H1 (cell line): ENCODE data around the gene STAM2. TPM values are rescaled to one million over a fixed set of nuclear protein-coding genes. Genes with fewer than 3 reads are reported as not detected.

Experiments used
- CTCF ChIA-PET: fragments of 300-600 bp; sonication (Branson Sonifier 250); formaldehyde crosslinking; loops from one replicate; lab custom pipeline; 2021; ENCODE audit not compliant: partially characterized antibody; lab: Charles Lee
- POLR2A ChIA-PET: fragments of 300-600 bp; sonication (Branson Sonifier 250); formaldehyde crosslinking; loops from one replicate; lab custom pipeline; 2021; ENCODE audit warnings: inconsistent platforms; ENCODE audit not compliant: partially characterized antibody; lab: Charles Lee
- DNase-seq, 2 experiments: peaks; one replicate each; pipeline versions ENCODE4 v3.0.0 to v3.0.0-alpha.2; 2010 to 2022; ENCODE audit warnings: low spot score in 2 of 2, low read depth in 1 of 2, mixed read lengths in 1 of 2
- FAIRE-seq: peaks from 2 replicates; lab custom pipeline; 2011; peaks lifted over from hg19 to GRCh38; lab: Jason Lieb, UNC
- H2AFZ ChIP-seq: 2 replicates; pipeline ENCODE4 v1.8.1; 2012; ENCODE audit warnings: low read length, inconsistent platforms
- H2AK5ac ChIP-seq: 2 replicates; pipeline ENCODE4 v1.6.1; 2013; ENCODE audit warnings: low read depth, low read length
- H2BK120ac ChIP-seq: replicated peaks from 2 replicates; pipeline ENCODE3; 2013; ENCODE audit warnings: low read depth, low read length, inconsistent platforms
- H2BK12ac ChIP-seq: 2 replicates; pipeline ENCODE4 v1.6.1; 2013; ENCODE audit warnings: low read depth, low read length
- H2BK15ac ChIP-seq: 2 replicates; pipeline ENCODE4 v1.6.1; 2013; ENCODE audit warnings: low read length
- H2BK20ac ChIP-seq: 2 replicates; pipeline ENCODE4 v1.6.1; 2013; ENCODE audit warnings: low read length
- H2BK5ac ChIP-seq: 2 replicates; pipeline ENCODE4 v1.6.1; 2013; ENCODE audit warnings: low read depth, low read length
- H3K14ac ChIP-seq: 2 replicates; pipeline ENCODE4 v1.6.1; 2013; ENCODE audit warnings: inconsistent platforms; ENCODE audit not compliant: insufficient read length
- H3K18ac ChIP-seq: 2 replicates; pipeline ENCODE4 v1.6.1; 2013; ENCODE audit warnings: low read length; ENCODE audit errors: extremely low read depth
- H3K23ac ChIP-seq: 2 replicates; pipeline ENCODE4 v1.6.1; 2013; ENCODE audit warnings: inconsistent platforms; ENCODE audit not compliant: insufficient read length
- H3K23me2 ChIP-seq: 2 replicates; pipeline ENCODE4 v1.6.1; 2013; ENCODE audit warnings: low read depth, low read length
- H3K27ac ChIP-seq: 2 replicates; pipeline ENCODE4 v1.6.1; 2011; ENCODE audit warnings: low read depth, low read length, inconsistent platforms
- H3K27me3 ChIP-seq, 4 experiments: replicated peaks in 1 of 4; 1 replicate in 1 of 4; 2 replicates in 3 of 4; pipeline versions ENCODE4 v1.6.1 to v1.8.1; 2011 to 2013; ENCODE audit warnings: low read length in 3 of 4, mild to moderate bottlenecking in 3 of 4, inconsistent platforms in 2 of 4, mixed read lengths in 2 of 4, moderate library complexity in 1 of 4; ENCODE audit not compliant: control insufficient read depth in 3 of 4, insufficient read depth in 3 of 4; ENCODE audit errors: extremely low read depth in 1 of 4
- H3K36me3 ChIP-seq, 4 experiments: 2 replicates each; pipeline versions ENCODE4 v1.6.1 to v1.8.1; 2011 to 2013; ENCODE audit warnings: mild to moderate bottlenecking in 4 of 4, low read length in 3 of 4, moderate library complexity in 2 of 4, control low read depth in 1 of 4, inconsistent platforms in 1 of 4; ENCODE audit not compliant: insufficient read depth in 4 of 4, control insufficient read depth in 2 of 4
- H3K4ac ChIP-seq: replicated peaks from 2 replicates; pipeline ENCODE3; 2013; ENCODE audit warnings: low read length, low read depth, mixed read lengths, inconsistent platforms; ENCODE audit not compliant: insufficient read length
- H3K4me1 ChIP-seq, 4 experiments: replicated peaks in 1 of 4; 1 replicate in 1 of 4; 2 replicates in 3 of 4; pipeline versions ENCODE4 v1.6.1 to v1.8.1; 2011 to 2013; ENCODE audit warnings: low read length in 3 of 4, inconsistent platforms in 2 of 4, mixed read lengths in 1 of 4; ENCODE audit not compliant: insufficient read depth in 4 of 4, control insufficient read depth in 3 of 4
- H3K4me2 ChIP-seq, 2 experiments: 2 replicates each; pipeline versions ENCODE4 v1.6.1 to v1.8.1; 2011 to 2013; ENCODE audit warnings: low read depth in 2 of 2, low read length in 2 of 2, control low read depth in 1 of 2, inconsistent platforms in 1 of 2, mild to moderate bottlenecking in 1 of 2; ENCODE audit not compliant: insufficient read depth in 1 of 2
- H3K4me3 ChIP-seq, 4 experiments: fragments of 200-600, 300-600 bp in 1 of 4; sonication (generic), shearing (Covaris generic), sonication (Bioruptor Twin) in 1 of 4; 2 replicates each; pipeline versions ENCODE4 v1.5.1 to v1.8.1; 2011 to 2016; ENCODE audit warnings: low read length in 4 of 4, low read depth in 3 of 4, control low read depth in 2 of 4, inconsistent platforms in 2 of 4, mild to moderate bottlenecking in 2 of 4, mixed read lengths in 1 of 4, moderate library complexity in 1 of 4; ENCODE audit not compliant: insufficient read depth in 2 of 4; ENCODE audit errors: extremely low read depth in 1 of 4
- H3K56ac ChIP-seq: replicated peaks from 2 replicates; pipeline ENCODE3; 2013; ENCODE audit warnings: low read depth, mild to moderate bottlenecking, mixed read lengths, low read length, inconsistent platforms; ENCODE audit not compliant: insufficient read length
- H3K79me1 ChIP-seq: 2 replicates; pipeline ENCODE4 v1.6.1; 2013; ENCODE audit warnings: low read depth, low read length, control low read depth
- H3K79me2 ChIP-seq, 2 experiments: 2 replicates each; pipeline versions ENCODE4 v1.6.1 to v1.8.1; 2012 to 2013; ENCODE audit warnings: low read length in 2 of 2, mild to moderate bottlenecking in 2 of 2, inconsistent platforms in 1 of 2; ENCODE audit not compliant: insufficient read depth in 2 of 2, control insufficient read depth in 1 of 2
- H3K9ac ChIP-seq, 4 experiments: replicated peaks in 1 of 4; 1 replicate in 1 of 4; 2 replicates in 3 of 4; pipeline versions ENCODE4 v1.6.1 to v1.8.1; 2011 to 2013; ENCODE audit warnings: low read depth in 3 of 4, low read length in 3 of 4, control low read depth in 2 of 4, mild to moderate bottlenecking in 2 of 4, moderate library complexity in 2 of 4, inconsistent platforms in 1 of 4; ENCODE audit errors: extremely low read depth in 1 of 4
- H3K9me3 ChIP-seq, 2 experiments: 2 replicates each; pipeline versions ENCODE4 v1.6.1 to v1.8.1; 2012 to 2013; ENCODE audit warnings: mild to moderate bottlenecking in 2 of 2, moderate library complexity in 2 of 2, control low read depth in 1 of 2, inconsistent platforms in 1 of 2, low read depth in 1 of 2, low read length in 1 of 2, mixed read lengths in 1 of 2; ENCODE audit not compliant: insufficient read depth in 2 of 2
- H4K20me1 ChIP-seq, 2 experiments: replicated peaks in 1 of 2; 2 replicates each; pipeline versions ENCODE3 to v1.8.1; 2011 to 2013; ENCODE audit warnings: inconsistent platforms in 2 of 2, low read length in 2 of 2, mild to moderate bottlenecking in 1 of 2; ENCODE audit not compliant: insufficient read depth in 2 of 2, control insufficient read depth in 1 of 2
- H4K5ac ChIP-seq: 2 replicates; pipeline ENCODE4 v1.6.1; 2013; ENCODE audit warnings: low read length, low read depth, mixed read lengths, inconsistent platforms; ENCODE audit not compliant: insufficient read length
- H4K8ac ChIP-seq: 2 replicates; pipeline ENCODE4 v1.8.0; 2013; ENCODE audit warnings: mild to moderate bottlenecking, moderate library complexity, low read length, inconsistent platforms; ENCODE audit not compliant: insufficient read depth; ENCODE audit errors: extremely low read depth
- H4K91ac ChIP-seq: replicated peaks from 2 replicates; pipeline ENCODE3; 2013; ENCODE audit warnings: low read length, mixed read lengths, inconsistent platforms; ENCODE audit not compliant: insufficient read length
- BACH1 ChIP-seq: IDR thresholded peaks from 2 replicates; pipeline ENCODE4 v1.6.1; 2012; ENCODE audit warnings: low read length, improper control_type of control experiment
- CREB1 ChIP-seq: IDR thresholded peaks from 2 replicates; pipeline ENCODE4 v1.6.1; 2012; ENCODE audit warnings: inconsistent platforms
- CTBP2 ChIP-seq: IDR thresholded peaks from 2 replicates; pipeline ENCODE4 v1.7.0; 2011; ENCODE audit warnings: borderline replicate concordance, mild to moderate bottlenecking, moderate library complexity, mixed read lengths, low read length; ENCODE audit not compliant: insufficient read depth, insufficient read length
- KDM5A ChIP-seq: fragments of 200-600 bp; IDR thresholded peaks from 2 replicates; pipeline ENCODE4 v1.7.1; 2012; ENCODE audit warnings: mild to moderate bottlenecking, low read length, inconsistent platforms, mixed read lengths
- POLR2AphosphoS5 ChIP-seq: IDR thresholded peaks from 2 replicates; pipeline ENCODE4 v1.6.1; 2011; ENCODE audit warnings: low read depth, low read length
- RBBP5 ChIP-seq: IDR thresholded peaks from 2 replicates; pipeline ENCODE4 v1.7.1; 2012; ENCODE audit warnings: low read depth, mild to moderate bottlenecking, inconsistent platforms, low read length, moderate library complexity, borderline replicate concordance
- SIN3A ChIP-seq, 2 experiments: IDR thresholded peaks in 1 of 2; conservative IDR thresholded peaks in 1 of 2; 2 replicates each; pipeline ENCODE4 v1.6.1; 2011 to 2012; ENCODE audit warnings: low read length in 2 of 2, improper control_type of control experiment in 1 of 2, low read depth in 1 of 2, mild to moderate bottlenecking in 1 of 2
- SIX5 ChIP-seq: IDR thresholded peaks from 2 replicates; pipeline ENCODE4 v1.6.1; 2011; ENCODE audit warnings: mild to moderate bottlenecking, low read depth, low read length
- SP1 ChIP-seq: IDR thresholded peaks from 2 replicates; pipeline ENCODE4 v1.6.1; 2011; ENCODE audit warnings: low read depth, low read length
- SRF ChIP-seq: IDR thresholded peaks from 2 replicates; pipeline ENCODE4 v1.6.1; 2011; ENCODE audit warnings: mild to moderate bottlenecking, low read depth, low read length, moderate library complexity
- WGBS, 2 experiments: shearing (Covaris generic) in 1 of 2; methylation state at CpG; one replicate each; pipeline versions ENCODE4 v1.1.6 to v1.1.7; 2013 to 2015; ENCODE audit warnings: low lambda C conversion rate in 2 of 2, mixed read lengths in 2 of 2, inconsistent platforms in 1 of 2, low coverage in 1 of 2, missing lambda C conversion rate in 1 of 2; ENCODE audit not compliant: insufficient replicate concordance in 2 of 2, insufficient coverage in 1 of 2, insufficient read length in 1 of 2; ENCODE audit errors: extremely low coverage in 1 of 2, missing lambda C conversion rate in 1 of 2; 5-methylcytosine and 5-hydroxymethylcytosine counted together
- polyA plus RNA-seq, 7 experiments: library from polyadenylated mRNA; depleted of rRNA in 3 of 7; stranded (reverse) in 5 of 7; unstranded in 2 of 7; fragments of >200 nt in 5 of 7; fragments of 200-250 nt in 2 of 7; gene quantifications; 1 replicate in 5 of 7; 2 replicates in 1 of 7; 4 replicates in 1 of 7; pipeline versions ENCODE4 v1.2.1 to v1.2.3, GENCODE V29; 2011 to 2013; ENCODE audit warnings: missing spikeins in 2 of 7, mixed read lengths in 2 of 7
- total RNA-seq: library from RNA; stranded (reverse); fragmentation: NEBNext Ultra II Directional; extraction: Animal tissue kit (Norgen Biotek cat#: 25700); gene quantifications from 2 replicates; pipeline ENCODE4 v1.2.1, GENCODE V29; 2021
- TF ChIP-seq, protein P1 (sequence below): IDR thresholded peaks from 2 replicates; pipeline ENCODE4 v1.6.1; 2012; ENCODE audit warnings: low read length, inconsistent platforms
- TF ChIP-seq, protein P2 (sequence below): IDR thresholded peaks from 2 replicates; pipeline ENCODE4 v1.6.1; 2011; ENCODE audit warnings: low read length, improper control_type of control experiment

STAM2 gene
- total and polyA plus RNA-seq, 2 of the 8 experiments (the other 6 are each of a cell fraction or from before 2014, with no cell fraction given): 5.4 to 9.4 TPM

DNA sequence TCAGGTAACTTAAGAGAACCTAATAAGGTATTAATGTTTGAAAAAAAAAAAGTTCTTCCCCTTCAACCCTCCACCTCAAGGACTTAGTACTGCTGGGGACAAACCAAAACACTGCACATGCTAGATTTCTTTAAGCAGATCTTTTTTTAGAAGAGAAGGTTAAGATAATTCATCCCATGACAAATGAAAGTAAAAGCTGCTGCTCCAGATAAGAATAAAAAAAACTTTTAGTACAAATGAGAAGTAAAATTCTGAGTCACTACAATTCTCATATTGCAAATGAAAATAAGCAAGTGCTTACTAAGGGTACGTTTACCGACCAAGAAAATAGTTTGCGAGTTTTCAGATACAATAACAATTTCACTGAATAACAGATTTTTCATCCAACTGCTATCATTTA is 8.9 kb downstream of the STAM2 start:
- H3K27ac ChIP-seq: no peak overlapping the region
- peaks cover 2% of the 10 kb centered on the region; the same call in 1 of the 2 replicates for H3K79me1 ChIP-seq
- H2AK5ac ChIP-seq: no peak overlapping the region
- no peak overlapping the region for H3K18ac ChIP-seq
- H3K23ac ChIP-seq: no peak overlapping the region
- CTCF ChIA-PET: interaction anchor here (1.0 to 1.9 kb wide), 5 partner anchors 9 to 469 kb away, joined by 3 to 6 read pairs (median 4); partner anchors contain the start of gene STAM2
- H4K8ac ChIP-seq: no peak overlapping the region
- H2BK15ac ChIP-seq: no peak overlapping the region
- no peak overlapping the region for H2BK120ac ChIP-seq
- H3K14ac ChIP-seq: no peak overlapping the region
- H2BK20ac ChIP-seq: no peak overlapping the region
- peaks cover 0 to 12% of the 10 kb centered on the region in 2 experiments; a peak in 2 of 4 replicates for H3K79me2 ChIP-seq
- no peak overlapping the region for H3K4ac ChIP-seq
- H4K91ac ChIP-seq: no peak overlapping the region
- H3K4me3 ChIP-seq: no peak overlapping the region
- no peak overlapping the region for H3K56ac ChIP-seq
- no peak overlapping the region for H3K9ac ChIP-seq
- FAIRE-seq (no peak), DNase-seq (no peak)
- H4K20me1 ChIP-seq: no peaks in the 10 kb centered on the region
- H3K4me1 ChIP-seq: no peaks in the 10 kb centered on the region
- H3K4me2 ChIP-seq: no peak overlapping the region
- no peak overlapping the region for H2AFZ ChIP-seq
- H3K9me3 ChIP-seq: no peaks in the 10 kb centered on the region
- no peaks in the 10 kb centered on the region for H3K36me3 ChIP-seq
- no peaks in the 10 kb centered on the region for H3K23me2 ChIP-seq
- no peak overlapping the region for H2BK5ac ChIP-seq
- WGBS, 2 experiments: 98% methylated on average over 3 of the region's 3 CpGs; no CpG with 5 or more reads in 1 of the 2 experiments
- H3K27me3 ChIP-seq: no peaks in the 10 kb centered on the region
- H2BK12ac ChIP-seq: no peak overlapping the region
- H4K5ac ChIP-seq: no peak overlapping the region
- POLR2A ChIA-PET: no interaction called here
- no peak for TF ChIP-seq SRF
- TF ChIP-seq KDM5A: no peak
- TF ChIP-seq RBBP5: no peak
- no peak for TF ChIP-seq CTBP2
- TF ChIP-seq SP1: no peak
- no peak for TF ChIP-seq POLR2AphosphoS5
- TF ChIP-seq, protein P1, sequence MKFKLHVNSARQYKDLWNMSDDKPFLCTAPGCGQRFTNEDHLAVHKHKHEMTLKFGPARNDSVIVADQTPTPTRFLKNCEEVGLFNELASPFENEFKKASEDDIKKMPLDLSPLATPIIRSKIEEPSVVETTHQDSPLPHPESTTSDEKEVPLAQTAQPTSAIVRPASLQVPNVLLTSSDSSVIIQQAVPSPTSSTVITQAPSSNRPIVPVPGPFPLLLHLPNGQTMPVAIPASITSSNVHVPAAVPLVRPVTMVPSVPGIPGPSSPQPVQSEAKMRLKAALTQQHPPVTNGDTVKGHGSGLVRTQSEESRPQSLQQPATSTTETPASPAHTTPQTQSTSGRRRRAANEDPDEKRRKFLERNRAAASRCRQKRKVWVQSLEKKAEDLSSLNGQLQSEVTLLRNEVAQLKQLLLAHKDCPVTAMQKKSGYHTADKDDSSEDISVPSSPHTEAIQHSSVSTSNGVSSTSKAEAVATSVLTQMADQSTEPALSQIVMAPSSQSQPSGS: no peak
- no peak for TF ChIP-seq CREB1
- TF ChIP-seq, protein P2, sequence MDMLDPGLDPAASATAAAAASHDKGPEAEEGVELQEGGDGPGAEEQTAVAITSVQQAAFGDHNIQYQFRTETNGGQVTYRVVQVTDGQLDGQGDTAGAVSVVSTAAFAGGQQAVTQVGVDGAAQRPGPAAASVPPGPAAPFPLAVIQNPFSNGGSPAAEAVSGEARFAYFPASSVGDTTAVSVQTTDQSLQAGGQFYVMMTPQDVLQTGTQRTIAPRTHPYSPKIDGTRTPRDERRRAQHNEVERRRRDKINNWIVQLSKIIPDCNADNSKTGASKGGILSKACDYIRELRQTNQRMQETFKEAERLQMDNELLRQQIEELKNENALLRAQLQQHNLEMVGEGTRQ: no peak
- no peak for TF ChIP-seq BACH1
- no peak for TF ChIP-seq SIX5
- no peak for TF ChIP-seq SIN3A (conservative IDR thresholded peaks at IDR 0.05 in 1 of 2, IDR thresholded peaks at IDR 0.05 in 1 of 2; ENCODE audit: low read depth in 1 of 2, low read length in 2 of 2)
